HG03066 (cell line): ENCODE measurements around the gene JHY.

Experiments used
- ATAC-seq: cut with Tn5 transposase; IDR thresholded peaks from one replicate; pipeline ENCODE4 v1.9.1; 2021; ENCODE audit warnings: low read depth; ENCODE audit not compliant: unreplicated experiment

Gene JHY

GRCh38 chr11:123000721-123001120, 118.2 kb downstream of the JHY start:
- ATAC-seq = no peak

GRCh38 chr11:123006860-123007542, 124.4 kb downstream of the JHY start:
- no peak for ATAC-seq
